NCI-H460 (cell line): ENCODE results near the gene ITPR1. TPM values are rescaled to one million over a fixed set of nuclear protein-coding genes. Genes with fewer than 3 reads are reported as not detected.

ENCODE experiments used
- DNase-seq: peaks from one replicate; pipeline ENCODE4 v3.0.0-alpha.2; 2016; ENCODE audit warnings: low read depth; ENCODE audit errors: extremely low read depth
- total RNA-seq: library from RNA; depleted of rRNA; stranded (reverse); fragments of >200 nt; shearing (Covaris generic); gene quantifications from 2 replicates; pipeline ENCODE4 v1.2.3, GENCODE V29; 2014

Gene ITPR1
- total RNA-seq, 1 experiment from 2014 or later, result 44.9 TPM

DNA sequence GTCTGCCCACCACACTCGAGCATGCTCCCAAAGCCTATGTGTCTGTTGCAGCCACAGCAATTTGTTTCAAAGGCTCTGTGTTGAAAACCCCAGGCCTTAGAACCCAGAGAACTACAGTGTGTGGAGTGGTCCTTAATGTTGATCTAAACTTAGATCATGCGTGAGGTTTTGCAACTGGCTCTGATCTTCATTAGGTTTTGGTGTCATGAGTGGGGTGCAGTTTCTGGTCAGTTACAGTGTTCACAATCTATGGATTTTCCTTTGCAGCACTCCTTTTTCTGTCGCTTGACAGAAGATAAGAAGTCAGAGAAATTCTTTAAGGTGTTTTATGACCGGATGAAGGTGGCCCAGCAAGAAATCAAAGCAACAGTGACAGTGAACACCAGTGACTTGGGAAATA is 273.1 kb downstream of the ITPR1 start:
- DNase-seq, result no peak

DNA sequence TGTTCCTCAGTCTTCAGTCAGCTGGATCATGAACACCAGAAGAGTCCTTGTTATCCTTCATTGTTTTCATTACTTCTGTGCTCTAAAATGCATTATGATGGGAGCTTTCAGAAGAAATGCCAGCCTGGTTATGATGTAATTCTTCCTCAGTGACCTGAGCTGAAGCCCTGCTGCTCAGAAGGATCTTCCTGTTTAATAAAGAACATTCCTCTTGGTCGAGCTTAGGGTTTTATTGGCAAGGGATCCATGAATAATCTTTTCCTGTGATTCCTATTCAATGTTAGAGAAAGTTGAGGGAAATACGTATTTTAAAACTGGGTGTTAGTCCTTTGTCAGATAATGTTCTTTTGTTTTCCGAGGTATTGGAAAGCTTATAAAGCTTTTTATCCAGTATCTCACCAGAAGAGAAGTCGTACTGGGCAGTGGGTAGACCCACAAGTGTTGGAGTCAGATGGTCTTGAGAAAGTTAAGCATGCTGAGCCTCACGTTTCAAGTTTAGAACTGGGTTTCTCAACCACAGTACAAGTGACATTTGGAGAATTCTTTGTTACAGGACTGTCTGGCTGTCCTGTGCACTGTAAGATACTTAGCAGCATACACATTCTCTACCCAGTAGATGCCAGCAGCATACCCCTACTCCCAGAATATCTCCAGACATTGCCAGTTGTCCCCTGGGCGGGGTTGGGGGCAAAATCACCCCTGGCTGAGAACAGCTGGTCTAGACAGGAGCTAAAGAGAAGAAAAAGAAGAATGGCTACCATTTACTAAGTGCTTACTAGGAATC is 273.8 kb downstream of the ITPR1 start:
- no peak for DNase-seq

DNA sequence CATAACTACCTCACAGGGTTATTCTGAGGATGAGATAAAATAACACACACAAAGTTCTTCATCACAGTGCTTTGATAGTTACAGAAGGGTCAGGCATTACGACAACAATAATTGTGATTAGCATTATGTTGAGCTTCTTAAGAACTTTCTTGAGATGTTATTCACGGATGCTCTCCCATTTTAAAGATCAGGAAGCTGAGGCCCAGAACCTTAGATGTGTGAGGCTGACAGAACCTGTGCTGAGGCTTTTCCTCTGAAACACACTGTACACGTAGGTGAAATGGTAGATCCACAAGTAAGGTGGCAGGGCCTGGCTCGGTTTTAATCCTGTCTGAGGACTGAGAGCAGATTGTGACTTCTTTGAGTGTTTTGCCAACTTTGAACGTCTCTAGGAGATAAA is 274.9 kb downstream of the ITPR1 start:
- no peak for DNase-seq

DNA sequence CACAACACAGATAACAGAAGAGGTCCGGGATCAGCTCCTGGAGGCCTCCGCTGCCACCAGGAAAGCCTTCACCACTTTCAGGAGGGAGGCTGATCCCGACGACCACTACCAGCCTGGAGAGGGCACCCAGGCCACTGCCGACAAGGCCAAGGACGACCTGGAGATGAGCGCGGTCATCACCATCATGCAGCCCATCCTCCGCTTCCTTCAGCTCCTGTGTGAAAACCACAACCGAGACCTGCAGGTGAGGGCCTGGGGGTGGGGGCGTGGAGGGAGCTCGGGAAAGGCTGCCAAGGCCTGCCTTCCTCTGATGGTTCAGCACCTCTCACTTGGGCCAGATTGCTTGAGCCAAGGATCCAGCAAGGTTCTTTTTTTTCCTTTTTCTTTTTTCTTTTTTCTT is 275.4 kb downstream of the ITPR1 start:
- DNase-seq, result no peak

DNA sequence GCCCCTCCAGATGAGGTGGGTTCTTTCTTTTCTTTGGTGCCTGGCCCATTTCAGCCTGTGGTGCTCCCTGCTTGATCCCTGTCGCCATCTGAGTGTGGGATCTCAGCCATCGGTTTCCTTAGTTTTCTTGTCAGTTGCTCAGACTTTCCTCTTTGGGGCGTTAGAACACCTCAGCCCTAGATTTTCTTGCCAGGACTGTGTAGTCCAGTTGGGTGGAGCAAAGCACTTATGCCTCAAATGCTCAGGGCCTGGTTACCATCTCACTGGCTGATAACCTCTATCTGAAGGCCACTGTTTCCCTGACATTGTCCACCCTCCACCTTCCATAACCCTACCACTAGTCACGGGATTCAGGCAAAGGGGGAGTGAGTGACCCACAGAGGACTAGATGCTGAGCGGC is 277.4 kb downstream of the ITPR1 start:
- no peak for DNase-seq

DNA sequence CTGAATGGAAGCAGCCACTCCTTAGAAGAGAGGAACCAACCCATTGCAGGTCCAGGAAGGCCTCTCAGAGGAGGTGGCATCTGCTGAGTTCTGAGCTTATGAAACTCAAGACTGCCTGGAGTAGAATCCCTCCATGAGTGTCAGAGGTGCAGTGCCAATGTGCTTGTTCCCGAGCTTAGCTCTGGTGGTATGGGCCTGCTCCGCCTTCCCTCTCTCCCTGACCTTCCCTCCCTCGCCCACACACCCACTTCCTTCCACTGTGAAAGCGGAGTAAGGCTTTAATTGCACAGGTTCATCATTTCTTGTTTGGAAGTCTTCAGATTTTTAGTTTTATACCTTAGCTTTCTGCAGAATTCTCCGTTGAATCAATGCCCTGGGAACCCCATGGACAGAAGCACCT is 278.1 kb downstream of the ITPR1 start:
- DNase-seq, result no peak

DNA sequence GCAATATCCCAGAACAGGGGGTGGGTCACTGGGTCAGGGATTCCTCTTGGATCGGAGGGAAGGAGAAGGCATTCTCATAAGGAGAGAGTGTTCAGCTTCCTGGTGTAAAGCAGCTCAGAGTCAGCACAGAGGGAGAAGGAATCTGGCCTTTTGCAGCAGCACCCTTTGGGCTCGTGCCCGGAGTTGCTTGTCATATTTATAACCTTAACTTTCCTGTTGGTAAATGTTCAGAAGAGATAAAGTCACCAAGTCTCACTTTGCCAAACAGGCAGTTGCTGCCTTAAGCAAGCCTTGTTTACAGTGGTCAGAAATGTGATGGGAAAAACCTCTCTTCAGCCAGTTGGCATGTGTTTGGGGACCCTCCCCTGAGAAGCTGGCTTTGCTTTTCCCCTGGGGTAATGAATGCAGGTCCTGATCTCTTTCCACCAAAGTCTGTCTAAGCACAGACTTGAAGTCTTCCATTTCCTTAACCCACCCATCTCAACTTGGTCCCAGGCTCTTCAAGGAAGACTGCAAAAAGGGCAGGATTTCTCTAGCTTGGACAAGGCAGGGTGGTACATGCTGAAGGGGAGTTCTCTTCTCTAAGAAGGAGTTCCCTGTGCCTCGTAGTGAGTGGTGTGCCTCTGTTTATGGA is 279.1 kb downstream of the ITPR1 start:
- DNase-seq, result no peak

DNA sequence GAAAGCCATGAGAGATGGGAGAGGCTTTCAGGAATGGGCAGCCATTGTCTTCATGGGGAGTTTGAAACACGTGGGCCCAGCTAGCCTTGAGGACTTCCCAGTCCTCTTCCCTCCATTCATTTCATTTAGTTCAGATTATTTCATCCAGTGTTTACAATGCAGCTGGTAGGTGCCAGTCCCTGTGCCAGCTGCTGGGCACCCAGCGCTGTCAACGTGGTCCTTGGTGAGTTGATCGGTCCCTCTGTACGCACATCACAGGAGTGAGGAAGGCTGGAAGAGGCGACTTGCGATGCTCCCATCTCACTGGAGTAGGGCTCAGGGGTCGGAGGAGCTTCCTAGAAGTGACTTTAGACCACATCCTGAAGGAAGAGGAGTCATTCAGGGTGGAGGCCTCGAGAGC is 279.7 kb downstream of the ITPR1 start:
- no peak for DNase-seq

DNA sequence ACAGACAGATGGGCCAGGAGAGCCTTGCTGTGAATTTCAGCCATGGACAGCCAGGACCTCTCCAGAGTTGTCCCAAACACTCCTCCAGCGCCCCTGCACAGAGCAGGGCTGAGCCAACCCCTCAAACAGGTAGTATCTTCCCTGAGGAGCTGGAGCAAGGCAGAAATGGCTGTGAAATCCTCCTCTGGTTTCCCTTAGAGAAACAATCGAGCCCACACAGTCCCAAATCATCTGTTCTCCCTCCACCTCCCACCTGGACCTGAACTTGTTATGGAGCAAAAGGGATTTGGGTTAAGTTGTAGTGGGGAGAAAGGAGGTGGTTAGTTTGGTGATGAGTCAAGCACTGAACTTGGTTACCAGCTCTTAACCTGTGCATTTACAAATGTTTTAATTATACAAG is 280.4 kb downstream of the ITPR1 start:
- no peak for DNase-seq

DNA sequence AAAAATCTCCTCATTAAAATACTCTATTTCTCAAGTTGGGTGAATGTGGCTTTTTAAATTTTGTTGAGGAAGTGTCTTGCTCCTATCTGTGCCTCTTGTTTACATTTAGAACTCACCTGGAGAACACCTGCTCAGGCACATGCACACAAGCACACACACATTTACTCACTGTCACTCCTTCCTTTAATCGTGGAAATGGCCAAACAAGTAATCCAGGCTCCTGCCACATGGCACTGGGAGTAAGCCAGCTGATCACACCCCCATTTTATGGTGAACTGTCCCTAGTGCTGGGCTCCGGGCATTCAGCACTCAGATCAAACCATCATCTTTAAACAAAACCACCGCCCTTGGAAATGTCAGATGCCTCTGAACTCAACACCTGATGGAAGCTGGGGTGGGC is 281.4 kb downstream of the ITPR1 start:
- no peak for DNase-seq

DNA sequence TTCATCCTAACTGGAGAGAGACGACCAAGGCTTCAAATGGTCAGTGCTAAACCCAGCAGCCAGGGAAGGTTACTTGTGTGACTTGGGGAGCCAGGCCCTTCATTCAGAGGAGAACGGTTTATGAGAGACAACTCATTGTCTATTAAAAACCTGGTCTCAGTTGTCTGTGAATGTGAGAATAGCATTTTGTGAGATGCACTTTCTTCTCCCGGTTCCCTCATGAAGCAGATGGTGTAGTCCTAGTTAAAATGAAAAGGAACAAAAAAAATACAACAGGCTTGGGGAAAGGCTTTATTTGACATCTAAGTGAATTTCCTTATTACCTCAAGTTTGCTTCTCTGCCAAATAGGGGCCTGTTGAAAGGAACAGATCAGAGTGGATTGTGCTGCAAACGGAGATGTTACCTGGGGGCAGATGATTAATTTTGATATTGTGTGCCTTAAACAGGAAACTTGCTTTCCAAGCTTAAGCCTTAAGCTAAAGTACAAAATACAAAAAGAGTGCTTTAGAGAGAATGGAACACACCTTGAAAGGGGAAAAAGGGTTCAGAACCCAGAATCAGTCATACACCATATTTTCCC is 283.3 kb downstream of the ITPR1 start:
- DNase-seq, result no peak

DNA sequence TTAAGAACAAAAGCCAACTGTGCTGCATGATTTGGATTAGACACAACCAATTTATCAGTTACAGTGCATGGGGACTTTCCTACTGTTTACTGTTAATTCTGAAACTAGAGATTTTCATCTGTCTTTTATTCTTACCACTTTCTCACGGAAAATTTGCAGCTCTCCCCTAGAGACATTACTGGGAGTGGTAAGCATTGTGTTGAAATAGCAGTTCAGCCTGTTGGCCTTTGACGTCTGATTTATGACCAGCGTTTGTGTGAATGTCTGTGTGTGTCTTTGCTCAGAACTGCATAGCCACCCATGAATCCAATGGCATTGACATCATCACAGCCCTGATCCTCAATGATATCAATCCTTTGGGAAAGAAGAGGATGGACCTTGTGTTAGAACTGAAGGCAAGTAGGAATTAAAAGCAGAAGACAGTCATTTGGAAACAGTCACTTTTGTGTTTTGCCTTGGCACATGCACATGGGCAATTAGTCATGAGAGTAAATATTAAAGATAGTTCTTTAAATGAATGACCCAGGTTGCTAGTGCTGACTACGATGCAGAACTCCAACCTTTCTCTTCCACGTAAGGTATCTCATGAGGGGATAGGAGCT is 283.9 kb downstream of the ITPR1 start:
- peak; percentile 18 for DNase-seq

DNA sequence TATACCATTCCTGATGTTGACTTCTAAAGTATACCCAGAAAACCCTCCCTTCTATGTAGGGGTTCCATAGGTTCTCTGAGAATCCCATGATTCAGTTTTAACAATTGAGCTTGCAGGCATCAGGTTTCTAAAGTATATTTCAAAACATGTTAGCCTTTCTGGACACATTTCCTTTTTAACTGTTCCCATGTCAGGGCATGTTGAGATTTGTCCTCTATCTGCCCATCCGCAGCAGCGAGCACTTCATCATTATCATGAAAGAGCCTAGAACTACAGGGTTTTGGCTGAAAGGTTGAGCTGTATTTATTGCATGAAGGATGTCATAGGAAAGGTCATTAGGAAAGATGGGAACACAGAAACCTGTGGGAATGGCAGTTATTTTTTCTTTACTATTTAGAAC is 285.0 kb downstream of the ITPR1 start:
- DNase-seq, result no peak

DNA sequence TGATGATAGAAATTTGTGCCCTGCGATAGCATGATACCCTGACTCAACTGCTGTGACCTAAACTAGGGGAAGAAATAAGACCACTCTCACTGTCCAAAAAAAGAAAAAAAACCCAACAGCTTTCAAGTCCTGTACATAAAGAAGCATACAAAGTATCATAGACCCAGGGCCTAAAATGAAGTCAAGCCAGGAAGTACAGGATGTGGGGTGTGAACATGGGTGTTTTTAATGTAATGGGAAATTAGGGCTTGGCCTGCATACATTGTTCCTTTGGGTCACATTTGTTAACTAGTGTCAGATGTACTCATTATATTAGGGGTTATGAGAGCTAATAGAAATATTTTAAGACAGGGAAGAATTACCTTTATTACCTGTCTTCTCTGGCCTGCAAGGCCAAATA is 285.6 kb downstream of the ITPR1 start:
- DNase-seq, result no peak

DNA sequence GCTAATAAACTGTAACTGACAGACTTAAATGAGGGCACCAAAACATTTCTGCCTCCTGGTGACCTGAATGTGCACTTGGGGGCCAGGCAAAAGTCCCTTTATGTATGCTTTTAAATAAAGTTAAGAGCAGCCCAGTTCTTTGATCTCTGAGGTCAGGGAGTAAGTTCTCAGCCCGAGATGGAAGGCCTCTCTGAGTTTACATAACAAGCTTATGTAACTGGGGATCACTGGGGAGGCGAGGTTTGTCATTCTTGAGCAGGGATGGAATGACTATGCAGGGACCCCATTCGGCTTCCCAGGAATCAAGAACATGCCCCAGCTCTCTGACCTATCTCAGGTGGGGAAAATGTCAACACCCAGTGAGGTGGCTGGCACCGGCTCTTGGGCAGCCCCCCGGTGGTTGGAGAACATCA is 287.4 kb downstream of the ITPR1 start:
- no peak for DNase-seq

DNA sequence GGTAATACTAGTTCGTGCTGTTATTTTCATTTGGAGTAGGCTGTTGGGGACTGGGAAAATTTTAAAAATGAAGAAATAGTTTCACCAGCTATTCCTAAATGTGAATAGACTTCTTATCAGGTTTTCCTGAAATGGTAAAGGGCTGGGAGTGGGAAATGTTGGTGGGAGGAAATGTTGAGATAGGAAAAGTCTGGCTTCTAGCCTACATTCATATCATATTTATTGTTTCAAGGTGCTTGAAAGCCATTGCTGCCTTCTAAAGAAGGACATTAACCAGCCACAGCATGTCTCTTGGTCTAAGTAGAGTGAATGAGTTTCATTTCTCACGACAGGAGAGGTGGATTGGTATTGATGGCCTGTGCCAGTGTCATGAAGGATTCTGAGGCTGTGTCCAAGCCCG is 288.9 kb downstream of the ITPR1 start:
- no peak for DNase-seq

DNA sequence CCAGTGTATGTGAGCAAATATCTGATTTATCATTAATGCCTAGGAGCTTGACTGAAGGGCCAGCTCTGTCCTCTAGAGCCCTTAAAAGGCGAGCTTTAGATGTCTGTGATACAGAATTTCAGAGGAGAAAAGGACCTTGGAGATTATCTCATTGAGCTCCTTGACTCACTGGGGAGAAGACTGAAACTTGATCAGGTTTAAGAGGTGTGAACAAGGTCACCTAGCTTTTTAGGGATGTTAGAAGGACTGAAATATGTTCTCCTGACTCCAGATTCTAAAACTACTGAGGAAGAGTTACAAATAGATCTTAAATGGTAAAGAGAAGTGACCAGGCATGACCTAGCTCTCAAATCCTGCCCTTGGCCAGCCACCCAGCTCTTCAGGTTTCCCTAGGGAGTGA is 292.4 kb downstream of the ITPR1 start:
- DNase-seq, result no peak

DNA sequence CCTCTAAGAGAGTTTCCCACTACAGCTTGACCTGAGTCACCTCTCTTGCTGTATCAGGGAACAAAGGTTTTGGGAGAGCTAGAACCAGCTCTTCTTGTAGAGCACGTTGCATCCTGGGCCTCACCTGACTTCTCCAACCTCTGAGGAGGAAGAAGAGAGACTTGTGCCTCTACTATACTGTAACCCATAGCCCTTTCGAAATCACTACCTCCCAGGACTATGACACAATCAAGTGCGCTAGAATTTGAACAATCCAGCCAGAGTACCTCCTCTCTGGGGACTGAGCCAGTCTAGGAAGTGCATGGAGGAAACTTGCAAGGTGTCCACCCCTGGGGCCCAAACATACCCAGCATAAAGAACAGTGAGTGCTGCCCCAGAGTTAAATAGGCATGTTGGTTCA is 293.3 kb downstream of the ITPR1 start:
- DNase-seq, result no peak

DNA sequence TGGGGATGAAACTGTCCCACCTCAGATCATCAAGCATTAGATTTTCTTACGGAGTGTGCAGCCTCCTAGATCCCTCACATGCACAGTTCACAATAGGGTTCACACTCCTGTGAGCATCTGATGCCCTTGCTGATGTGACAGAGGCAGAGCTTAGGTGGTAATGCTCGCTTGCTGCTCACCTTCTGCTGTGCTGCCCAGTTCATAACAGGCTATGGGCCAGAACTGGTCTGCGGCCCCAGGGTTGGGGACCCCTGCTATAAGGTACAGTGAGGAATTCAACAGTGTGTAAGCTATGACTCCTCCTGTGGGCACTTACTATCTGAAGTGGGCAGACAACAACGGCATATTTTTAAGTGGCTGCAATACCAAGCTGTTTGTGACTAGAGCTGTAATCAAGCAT is 298.2 kb downstream of the ITPR1 start:
- DNase-seq, result no peak

DNA sequence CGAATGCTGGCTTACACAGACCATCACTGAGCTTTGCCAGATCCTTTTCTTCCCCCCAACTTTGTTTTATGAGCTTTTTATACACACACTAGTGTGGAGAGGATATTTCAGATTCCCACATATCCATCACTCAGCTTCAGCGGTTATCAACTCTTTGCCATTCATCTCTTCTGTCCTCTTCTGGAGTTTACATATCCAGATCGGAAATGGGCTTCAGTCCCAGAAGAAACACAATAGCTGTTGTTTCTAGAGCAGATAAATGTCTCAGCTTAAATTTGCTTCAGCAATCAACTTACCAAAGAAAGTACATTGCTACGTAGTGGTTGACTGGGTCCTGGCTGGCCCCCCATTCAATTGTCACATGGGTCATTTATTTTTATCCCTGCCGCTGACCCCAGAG is 300.2 kb downstream of the ITPR1 start:
- no peak for DNase-seq

DNA sequence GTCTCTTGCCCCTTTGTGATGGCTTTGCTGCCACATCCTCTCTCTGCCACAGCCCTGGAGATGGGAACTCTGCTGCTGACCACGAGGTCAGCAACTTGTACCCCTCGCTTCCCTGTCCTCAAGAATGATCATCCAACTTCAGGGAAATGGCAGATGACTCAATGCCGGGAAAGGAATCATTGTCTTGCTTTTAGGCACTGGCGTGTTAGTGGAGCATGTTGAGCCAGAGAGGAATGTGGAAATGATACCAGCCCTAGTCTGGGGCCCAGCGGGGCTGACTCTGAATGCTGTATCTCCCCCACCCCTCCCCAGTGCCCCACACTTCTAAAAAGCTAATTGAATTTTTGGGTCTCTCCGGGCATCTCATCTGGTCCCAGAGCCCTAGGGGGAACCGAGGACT is 301.2 kb downstream of the ITPR1 start:
- DNase-seq, result no peak

DNA sequence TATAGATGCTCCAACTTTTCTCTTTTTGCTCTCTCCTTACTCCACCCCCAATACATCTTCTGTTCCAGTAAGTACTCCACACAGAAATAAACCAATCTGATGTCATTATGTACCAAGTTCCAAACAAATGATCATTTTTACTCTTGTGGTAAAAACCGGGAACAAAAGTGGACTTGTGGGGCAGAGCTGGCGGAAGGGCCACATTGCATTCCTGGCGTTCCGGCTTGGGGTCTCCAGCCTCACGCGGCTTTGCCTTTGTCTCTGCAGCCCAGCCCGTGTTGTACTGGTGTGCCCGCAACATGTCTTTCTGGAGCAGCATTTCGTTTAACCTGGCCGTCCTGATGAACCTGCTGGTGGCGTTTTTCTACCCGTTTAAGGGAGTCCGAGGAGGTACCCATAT is 301.6 kb downstream of the ITPR1 start:
- no peak for DNase-seq
